GM23338 (cell line): Measurements from ENCODE around the gene SF3B4. TPM values are rescaled to one million over a fixed set of nuclear protein-coding genes. Genes with fewer than 3 reads are reported as not detected.

ENCODE experiments used
- ATAC-seq: fragments of 200-7000 bp; cut with Tn5 transposase; 3 replicates; pipeline ENCODE4 v1.9.1; 2020
- DNase-seq: peaks from one replicate; pipeline ENCODE4 v3.0.0-alpha.2; 2015; ENCODE audit warnings: low spot score
- H2AFZ ChIP-seq: fragments of 200-600 bp; sonication (generic); 2 replicates; pipeline ENCODE4 v1.8.0; 2016; ENCODE audit warnings: antibody characterized with exemption, mild to moderate bottlenecking, moderate library complexity
- H3F3A ChIP-seq: fragments of 200-600 bp; sonication (generic); replicated peaks from 2 replicates; pipeline ENCODE4 v1.8.0; 2017; ENCODE audit warnings: antibody characterized with exemption, mixed run types, low read depth
- H3K27ac ChIP-seq: fragments of 200-600 bp; sonication (generic); 2 replicates; pipeline ENCODE4 v1.6.1; 2016; ENCODE audit warnings: low read depth
- H3K27me3 ChIP-seq: fragments of 200-600 bp; sonication (generic); 2 replicates; pipeline ENCODE4 v1.8.0; 2016; ENCODE audit warnings: mild to moderate bottlenecking, mixed run types, moderate library complexity; ENCODE audit not compliant: insufficient read depth
- H3K36me3 ChIP-seq: fragments of 200-600 bp; sonication (generic); 2 replicates; pipeline ENCODE4 v1.8.0; 2016; ENCODE audit warnings: mild to moderate bottlenecking; ENCODE audit not compliant: insufficient read depth
- H3K4me1 ChIP-seq: fragments of 200-600 bp; sonication (generic); 2 replicates; pipeline ENCODE4 v1.8.0; 2016; ENCODE audit warnings: mild to moderate bottlenecking, moderate library complexity; ENCODE audit not compliant: insufficient read depth
- H3K4me2 ChIP-seq: fragments of 200-600 bp; sonication (generic); 2 replicates; pipeline ENCODE4 v1.7.1; 2017; ENCODE audit warnings: mixed run types
- H3K4me3 ChIP-seq: fragments of 200-600 bp; sonication (generic); 2 replicates; pipeline ENCODE4 v1.6.1; 2016; ENCODE audit warnings: mixed run types
- H3K79me2 ChIP-seq: fragments of 200-600 bp; sonication (generic); replicated peaks from 2 replicates; pipeline ENCODE4 v1.8.0; 2017; ENCODE audit warnings: mild to moderate bottlenecking; ENCODE audit not compliant: insufficient read depth
- H3K9me2 ChIP-seq: fragments of 200-600 bp; sonication (generic); 2 replicates; pipeline ENCODE4 v1.8.0; 2017; ENCODE audit not compliant: insufficient read depth
- H4K20me1 ChIP-seq: fragments of 200-600 bp; sonication (generic); replicated peaks from 2 replicates; pipeline ENCODE4 v1.8.0; 2017; ENCODE audit warnings: mild to moderate bottlenecking; ENCODE audit not compliant: insufficient read depth
- H3K27ac Mint-ChIP-seq: 2 replicates; pipeline ENCODE4 v1.8.0; 2020; ENCODE audit warnings: inconsistent platforms, mild to moderate bottlenecking, moderate library complexity, mixed read lengths
- H3K27me3 Mint-ChIP-seq: 3 replicates; pipeline ENCODE4 v1.8.0; 2022; ENCODE audit warnings: low read depth, mild to moderate bottlenecking, moderate library complexity, mixed read lengths, inconsistent platforms; ENCODE audit not compliant: insufficient read depth, poor library complexity
- H3K36me3 Mint-ChIP-seq: 3 replicates; pipeline ENCODE4 v1.8.0; 2021; ENCODE audit warnings: low read depth, mild to moderate bottlenecking, inconsistent platforms, moderate library complexity, mixed read lengths
- H3K4me1 Mint-ChIP-seq: 3 replicates; pipeline ENCODE4 v1.8.0; 2020; ENCODE audit warnings: mild to moderate bottlenecking, inconsistent platforms, mixed read lengths
- H3K4me3 Mint-ChIP-seq: 3 replicates; pipeline ENCODE4 v1.8.0; 2021; ENCODE audit warnings: moderate library complexity, mild to moderate bottlenecking, inconsistent platforms, mixed read lengths
- H3K9me3 Mint-ChIP-seq: 3 replicates; pipeline ENCODE4 v1.8.0; 2020; ENCODE audit warnings: moderate library complexity, mild to moderate bottlenecking, inconsistent platforms, mixed read lengths
- CTCF ChIP-seq, 2 experiments: fragments of 200-600 bp in 1 of 2; sonication (generic) in 1 of 2; conservative IDR thresholded peaks; 2 replicates each; pipeline versions ENCODE4 v1.5.1 to v1.6.1; 2016 to 2017; ENCODE audit warnings: antibody characterized with exemption in 2 of 2, low read depth in 2 of 2, mild to moderate bottlenecking in 2 of 2, moderate library complexity in 1 of 2
- JUNB ChIP-seq: IDR thresholded peaks from one replicate; pipeline ENCODE4 v1.6.1; 2016; ENCODE audit warnings: antibody characterized with exemption; ENCODE audit not compliant: unreplicated experiment
- ZNF331 ChIP-seq: fragments of 250-450 bp; sonication (Bioruptor Pico); IDR thresholded peaks from 2 replicates; pipeline ENCODE4 v1.5.0; 2020; ENCODE audit warnings: low read depth, mild to moderate bottlenecking, moderate library complexity
- polyA plus RNA-seq: library from polyadenylated mRNA; unstranded; fragments of >200 nt; fragmentation: Nextera tagmentation; extraction: Ambion mirVana; gene quantifications from 2 replicates; pipeline ENCODE4 v1.2.1, GENCODE V29; 2016
- total RNA-seq: library from RNA; depleted of rRNA; stranded (reverse); fragments of >200 nt; shearing (Covaris generic); gene quantifications from 2 replicates; pipeline ENCODE4 v1.2.3, GENCODE V29; 2014
- TF ChIP-seq, protein P1 (sequence below): IDR thresholded peaks from one replicate; pipeline ENCODE4 v1.6.1; 2018; ENCODE audit warnings: antibody characterized with exemption; ENCODE audit not compliant: unreplicated experiment

Gene SF3B4
- total and polyA plus RNA-seq, 2 experiments from 2014 or later, result 48.7 to 84.0 TPM

- Histone ChIP-seq H4K20me1 (no peaks in the 10 kb centered on the region; the same call in 1 of the 2 replicates), H3K9me2 (no peaks in the 10 kb centered on the region), H3K4me3 (no peak overlapping the region), H3K4me2 (no peak overlapping the region), H3F3A (peaks cover 9% of the 10 kb centered on the region; the same call in 1 of the 2 replicates), H3K79me2 (no peaks in the 10 kb centered on the region), H3K27me3 (no peaks in the 10 kb centered on the region), H3K27ac (no peak overlapping the region), H2AFZ (no peak overlapping the region), H3K4me1 (peaks cover 37% of the 10 kb centered on the region), H3K36me3 (peaks cover 13% of the 10 kb centered on the region; the same call in 1 of the 2 replicates)
- H3K27ac Mint-ChIP-seq, result no peak overlapping the region; the same call in 1 of the 2 replicates
- peaks cover 24% of the 10 kb centered on the region for H3K36me3 Mint-ChIP-seq
- no peak for ATAC-seq
- no peak for TF ChIP-seq JUNB
- no peak for TF ChIP-seq ZNF331 (CRISPR knock-in tag)
- TF ChIP-seq, protein P1, sequence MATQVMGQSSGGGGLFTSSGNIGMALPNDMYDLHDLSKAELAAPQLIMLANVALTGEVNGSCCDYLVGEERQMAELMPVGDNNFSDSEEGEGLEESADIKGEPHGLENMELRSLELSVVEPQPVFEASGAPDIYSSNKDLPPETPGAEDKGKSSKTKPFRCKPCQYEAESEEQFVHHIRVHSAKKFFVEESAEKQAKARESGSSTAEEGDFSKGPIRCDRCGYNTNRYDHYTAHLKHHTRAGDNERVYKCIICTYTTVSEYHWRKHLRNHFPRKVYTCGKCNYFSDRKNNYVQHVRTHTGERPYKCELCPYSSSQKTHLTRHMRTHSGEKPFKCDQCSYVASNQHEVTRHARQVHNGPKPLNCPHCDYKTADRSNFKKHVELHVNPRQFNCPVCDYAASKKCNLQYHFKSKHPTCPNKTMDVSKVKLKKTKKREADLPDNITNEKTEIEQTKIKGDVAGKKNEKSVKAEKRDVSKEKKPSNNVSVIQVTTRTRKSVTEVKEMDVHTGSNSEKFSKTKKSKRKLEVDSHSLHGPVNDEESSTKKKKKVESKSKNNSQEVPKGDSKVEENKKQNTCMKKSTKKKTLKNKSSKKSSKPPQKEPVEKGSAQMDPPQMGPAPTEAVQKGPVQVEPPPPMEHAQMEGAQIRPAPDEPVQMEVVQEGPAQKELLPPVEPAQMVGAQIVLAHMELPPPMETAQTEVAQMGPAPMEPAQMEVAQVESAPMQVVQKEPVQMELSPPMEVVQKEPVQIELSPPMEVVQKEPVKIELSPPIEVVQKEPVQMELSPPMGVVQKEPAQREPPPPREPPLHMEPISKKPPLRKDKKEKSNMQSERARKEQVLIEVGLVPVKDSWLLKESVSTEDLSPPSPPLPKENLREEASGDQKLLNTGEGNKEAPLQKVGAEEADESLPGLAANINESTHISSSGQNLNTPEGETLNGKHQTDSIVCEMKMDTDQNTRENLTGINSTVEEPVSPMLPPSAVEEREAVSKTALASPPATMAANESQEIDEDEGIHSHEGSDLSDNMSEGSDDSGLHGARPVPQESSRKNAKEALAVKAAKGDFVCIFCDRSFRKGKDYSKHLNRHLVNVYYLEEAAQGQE, result no peak
- no peak for DNase-seq
- H3K4me3 Mint-ChIP-seq, result no peak overlapping the region
- peaks cover 9% of the 10 kb centered on the region for H3K27me3 Mint-ChIP-seq
- peaks cover 46% of the 10 kb centered on the region for H3K4me1 Mint-ChIP-seq
- H3K9me3 Mint-ChIP-seq, result no peaks in the 10 kb centered on the region
These were observed 15.3 kb upstream of the SF3B4 start for GRCh38 chr1:149942885-149943284.

GRCh38 chr1:149942207-149942606 lies 14.6 kb upstream of the SF3B4 start:
- H3K27me3 Mint-ChIP-seq, result peaks cover 9% of the 10 kb centered on the region
- H3K27ac Mint-ChIP-seq, result peak overlapping the region; percentile 78; the same call in 1 of the 2 replicates
- DNase-seq (peak; percentile 77), ATAC-seq (peak; percentile 83)
- Histone ChIP-seq H4K20me1 (no peaks in the 10 kb centered on the region; the same call in 1 of the 2 replicates), H3K27ac (no peak overlapping the region), H3K9me2 (no peaks in the 10 kb centered on the region), H2AFZ (no peak overlapping the region), H3K4me1 (peaks cover 44% of the 10 kb centered on the region), H3K79me2 (no peaks in the 10 kb centered on the region), H3F3A (peaks cover 9% of the 10 kb centered on the region; the same call in 1 of the 2 replicates), H3K27me3 (no peaks in the 10 kb centered on the region), H3K4me3 (no peak overlapping the region), H3K4me2 (no peak overlapping the region), H3K36me3 (peaks cover 13% of the 10 kb centered on the region; the same call in 1 of the 2 replicates)
- peaks cover 52% of the 10 kb centered on the region for H3K4me1 Mint-ChIP-seq
- peaks cover 21% of the 10 kb centered on the region for H3K36me3 Mint-ChIP-seq
- no peaks in the 10 kb centered on the region for H3K9me3 Mint-ChIP-seq
- H3K4me3 Mint-ChIP-seq, result no peak overlapping the region
- peak; percentile 56 to 67 for TF ChIP-seq CTCF (conservative IDR thresholded peaks at IDR 0.05; ENCODE audit: low read depth in 2 of 2)
- no peak for TF ChIP-seq JUNB
